Measurements from ENCODE around the gene PMP22.
"Not testable (repeated sequence)": the region's sequence is repeated elsewhere in the genome, so short reads cannot be mapped to it uniquely, and the experiment has no call there.

Gene PMP22

GRCh38 chr17:15250135-15250860 is 14.8 kb downstream of the PMP22 start:
- DNase-seq = no peak

DNA sequence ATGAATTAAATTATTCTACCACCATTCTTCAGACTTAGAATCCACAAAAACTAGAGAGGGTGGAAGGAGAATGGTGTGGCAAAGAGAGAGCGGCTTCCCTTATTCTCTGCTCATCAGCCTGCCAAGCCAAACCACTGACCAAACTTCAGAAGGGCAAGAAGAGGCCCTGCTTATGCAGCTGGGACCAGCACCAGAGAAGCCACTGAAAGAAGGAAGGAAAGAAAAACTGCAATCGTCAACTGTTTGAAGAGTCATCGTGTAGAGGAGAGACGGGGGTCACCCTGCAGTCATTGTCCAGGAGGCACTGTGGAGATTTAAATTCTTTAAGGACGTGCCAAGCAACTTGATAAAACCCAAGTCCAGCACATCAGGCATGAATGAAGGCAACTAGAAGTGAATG is 15.6 kb downstream of the PMP22 start:
- DNase-seq = no peak

DNA sequence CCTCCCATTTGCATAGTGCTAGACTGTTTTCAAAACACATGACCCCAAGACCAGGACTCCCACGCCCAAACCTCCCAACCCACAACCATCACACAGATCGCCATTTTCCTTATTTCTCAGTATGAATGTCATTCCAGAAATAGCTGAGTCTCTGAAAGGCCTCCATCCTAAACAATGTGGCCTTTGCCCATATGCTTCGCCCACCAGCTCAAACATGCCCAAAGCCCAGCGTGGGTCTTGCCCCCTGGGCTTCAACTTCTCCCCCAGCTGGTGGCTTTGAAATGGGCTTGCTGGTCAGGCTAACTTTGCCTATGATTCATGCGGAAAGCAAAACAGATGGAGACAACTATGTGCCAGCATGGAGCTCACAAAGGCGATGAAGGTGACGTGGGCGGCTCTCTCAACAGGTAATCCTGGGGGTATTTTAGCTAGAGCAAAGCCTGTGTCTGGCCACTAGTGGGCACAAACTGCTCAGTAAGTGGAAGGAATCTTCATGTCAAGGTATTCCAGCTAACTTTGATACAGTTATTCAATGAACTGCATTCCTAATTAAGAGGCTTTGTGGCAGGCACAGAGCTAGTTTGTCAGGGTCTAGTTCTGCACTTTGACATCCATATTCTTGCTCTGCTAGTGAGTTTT is 17.1 kb downstream of the PMP22 start:
- no peak for DNase-seq

- no peak for DNase-seq
Measured at GRCh38 chr17:15245054-15245453, 20.1 kb downstream of the PMP22 start.

- no peak for DNase-seq
Measured at GRCh38 chr17:15240644-15241043, 24.5 kb downstream of the PMP22 start.

DNA sequence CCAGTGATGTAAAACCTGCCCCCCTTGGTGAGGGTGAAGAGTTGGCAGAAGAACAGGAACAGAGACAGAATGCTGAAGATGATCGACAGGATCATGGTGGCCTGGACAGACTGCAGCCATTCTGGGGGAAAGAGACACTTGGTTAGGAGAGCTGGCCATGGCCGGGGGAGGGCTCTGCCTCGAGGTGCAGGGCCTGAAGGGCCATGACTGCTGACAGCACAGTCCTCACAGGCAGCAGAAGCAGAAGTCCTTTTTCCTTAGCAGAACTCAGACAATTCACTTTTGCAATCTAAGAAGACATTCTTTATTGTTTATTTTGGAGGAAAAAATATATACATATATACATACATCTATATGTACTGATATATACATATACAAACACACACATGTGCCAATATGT is 25.6 kb downstream of the PMP22 start:
- DNase-seq = no peak

DNA sequence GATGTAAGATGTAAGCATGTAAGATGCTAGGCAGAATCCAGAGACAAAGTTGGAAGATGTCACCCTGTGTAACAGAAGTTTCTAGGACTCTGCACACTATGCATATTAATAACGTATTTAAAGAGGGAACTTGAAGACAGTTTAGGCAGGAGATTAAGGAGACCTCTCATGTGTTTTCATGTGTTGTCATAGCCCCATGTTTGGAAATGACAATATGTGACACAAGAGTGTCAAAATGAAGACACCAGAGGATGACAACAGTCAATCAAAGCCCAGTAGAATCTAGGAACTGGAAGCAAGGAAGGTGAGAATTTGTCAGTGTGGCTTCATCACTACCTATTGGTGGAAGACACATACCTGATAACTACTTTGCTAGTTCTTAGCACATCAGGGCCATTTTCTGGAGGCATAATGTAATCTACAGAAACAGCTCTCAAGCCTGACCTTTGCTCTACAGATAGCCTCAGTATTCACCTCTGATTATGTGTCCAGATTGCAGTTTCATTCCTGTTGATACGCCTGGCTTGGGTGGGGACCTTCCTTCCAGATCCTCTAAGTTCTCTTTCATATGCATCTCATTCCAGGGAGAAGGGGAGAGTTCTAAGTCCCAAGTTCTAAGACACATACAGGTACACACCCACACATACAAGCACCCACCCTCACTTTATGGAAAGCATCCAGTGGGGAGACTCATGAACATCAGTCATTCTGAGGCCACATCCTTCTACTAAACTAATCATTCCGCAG is 26.3 kb downstream of the PMP22 start:
- no peak for DNase-seq

GRCh38 chr17:15238057-15238456 is 27.1 kb downstream of the PMP22 start:
- DNase-seq = no peak

DNA sequence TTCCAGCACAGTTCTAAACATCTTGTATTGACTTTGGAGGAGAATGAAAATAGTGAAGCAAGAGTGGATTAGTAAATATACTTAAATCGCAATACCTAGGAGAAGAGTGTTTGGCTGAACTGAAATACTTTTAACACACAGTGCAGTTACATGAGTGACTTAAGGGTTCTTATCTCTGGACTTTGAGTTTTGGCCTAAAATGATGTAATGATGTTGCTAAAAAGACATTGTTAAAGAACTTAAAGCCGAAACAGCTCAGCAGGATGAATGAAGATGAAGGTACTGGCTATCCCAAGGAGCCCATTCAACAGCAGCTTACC is 28.1 kb downstream of the PMP22 start:
- DNase-seq = no peak

GRCh38 chr17:15236281-15237105 is 28.6 kb downstream of the PMP22 start:
- DNase-seq = no peak

DNA sequence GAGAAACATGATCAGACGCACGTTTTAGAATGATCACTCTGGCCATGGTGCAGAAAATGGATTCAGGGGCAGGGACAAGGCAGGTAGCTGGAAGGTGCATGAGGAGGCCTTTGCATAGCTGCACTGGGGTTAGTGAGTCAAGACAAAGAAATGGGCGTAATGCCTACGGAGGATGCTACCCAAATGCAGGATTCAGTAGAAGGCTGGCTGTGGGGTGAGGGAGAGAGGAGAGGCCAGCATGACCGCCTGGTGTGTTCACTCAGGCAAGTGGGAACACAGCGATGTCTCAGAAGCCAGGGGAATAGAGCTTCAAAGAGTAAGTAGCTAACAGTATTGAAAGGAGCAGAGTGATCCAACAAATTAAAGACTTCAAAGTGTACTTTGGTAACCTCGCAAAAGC is 31.2 kb downstream of the PMP22 start:
- DNase-seq = no peak

- no peak for DNase-seq
Measured at GRCh38 chr17:15233022-15233805, 31.9 kb downstream of the PMP22 start.

- no peak for DNase-seq
Measured at GRCh38 chr17:15232517-15232915, 32.6 kb downstream of the PMP22 start.

GRCh38 chr17:15231851-15232516 is 33.1 kb downstream of the PMP22 start:
- DNase-seq = no peak

DNA sequence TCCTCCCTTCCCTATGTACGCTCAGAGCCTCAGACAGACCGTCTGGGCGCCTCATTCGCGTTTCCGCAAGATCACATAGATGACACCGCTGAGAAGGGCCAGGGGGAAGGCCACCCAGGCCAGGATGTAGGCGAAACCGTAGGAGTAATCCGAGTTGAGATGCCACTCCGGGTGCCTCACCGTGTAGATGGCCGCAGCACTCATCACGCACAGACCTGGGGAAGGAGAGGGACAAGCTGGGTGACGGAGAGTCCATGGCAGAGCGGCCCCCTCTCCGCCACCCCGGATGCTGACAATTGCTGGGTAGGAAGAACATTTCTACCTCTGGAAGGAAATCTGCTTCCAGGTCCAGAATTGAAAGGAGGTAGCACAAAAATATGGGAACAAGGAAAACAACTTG is 34.3 kb downstream of the PMP22 start:
- DNase-seq = no peak

GRCh38 chr17:15221827-15222226 is 43.3 kb downstream of the PMP22 start:
- DNase-seq = not testable (repeated sequence)

- DNase-seq = no peak
Measured at GRCh38 chr17:15220785-15221184, 44.3 kb downstream of the PMP22 start.

DNA sequence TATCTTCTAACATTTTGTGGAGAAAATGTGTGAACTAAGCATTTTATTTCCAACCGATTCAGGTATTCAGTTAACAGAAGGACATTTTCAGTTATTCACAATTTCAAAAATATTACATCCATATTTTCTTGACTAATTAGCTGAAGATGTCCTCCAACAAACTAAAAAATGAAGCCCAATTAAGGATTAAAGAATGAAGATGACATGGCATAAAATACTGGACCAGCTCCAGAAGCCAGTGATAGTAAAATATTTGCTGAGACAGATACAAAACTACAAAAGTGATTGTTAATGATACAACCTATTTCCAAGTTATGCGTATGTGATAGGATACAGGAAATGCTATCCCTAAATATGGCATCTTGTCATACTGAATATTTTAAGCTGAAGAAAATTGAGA is 48.6 kb downstream of the PMP22 start:
- DNase-seq = no peak

DNA sequence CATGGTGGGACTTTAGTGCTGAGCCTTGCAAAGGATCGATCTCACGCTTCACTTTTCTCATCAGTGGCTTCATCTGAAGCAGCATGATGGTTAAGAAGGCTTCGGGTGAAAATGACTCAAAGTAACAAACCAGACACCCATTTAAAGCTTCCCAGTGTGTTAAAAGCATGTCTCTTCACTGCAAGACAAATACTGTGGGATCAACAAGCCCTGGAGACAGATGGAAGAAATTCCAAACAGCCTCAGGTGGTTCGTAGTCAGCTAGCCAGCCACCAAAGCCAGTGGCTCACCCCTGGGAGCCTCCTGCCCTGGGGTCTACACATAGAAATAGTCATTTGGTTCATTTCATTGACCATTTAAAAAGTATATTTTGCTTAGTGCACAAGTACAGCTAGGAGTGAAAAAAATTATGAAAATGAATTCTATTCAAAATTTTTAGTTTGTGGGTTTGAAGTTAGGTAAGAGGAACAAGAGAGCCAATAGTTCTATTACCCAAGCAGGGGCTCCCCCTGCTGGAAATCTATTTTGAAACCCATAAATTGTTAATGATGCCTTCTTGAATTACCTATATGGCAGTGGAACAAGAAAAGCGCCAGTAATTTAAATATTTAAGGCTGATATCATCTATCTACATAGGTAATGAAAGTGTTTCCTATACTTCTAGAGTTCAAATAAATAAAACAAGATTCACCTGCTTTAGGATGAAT is 51.6 kb downstream of the PMP22 start:
- DNase-seq = no peak

- no peak for DNase-seq
Measured at GRCh38 chr17:15210247-15210646, 54.9 kb downstream of the PMP22 start.

- DNase-seq = not testable (repeated sequence)
Measured at GRCh38 chr17:15203062-15203461, 62.1 kb downstream of the PMP22 start.
